HG03066 (cell line): ENCODE data around the gene CHST2.

Experiments used
- ATAC-seq: cut with Tn5 transposase; IDR thresholded peaks from one replicate; pipeline ENCODE4 v1.9.1; 2021; ENCODE audit warnings: low read depth; ENCODE audit not compliant: unreplicated experiment

Gene CHST2

DNA sequence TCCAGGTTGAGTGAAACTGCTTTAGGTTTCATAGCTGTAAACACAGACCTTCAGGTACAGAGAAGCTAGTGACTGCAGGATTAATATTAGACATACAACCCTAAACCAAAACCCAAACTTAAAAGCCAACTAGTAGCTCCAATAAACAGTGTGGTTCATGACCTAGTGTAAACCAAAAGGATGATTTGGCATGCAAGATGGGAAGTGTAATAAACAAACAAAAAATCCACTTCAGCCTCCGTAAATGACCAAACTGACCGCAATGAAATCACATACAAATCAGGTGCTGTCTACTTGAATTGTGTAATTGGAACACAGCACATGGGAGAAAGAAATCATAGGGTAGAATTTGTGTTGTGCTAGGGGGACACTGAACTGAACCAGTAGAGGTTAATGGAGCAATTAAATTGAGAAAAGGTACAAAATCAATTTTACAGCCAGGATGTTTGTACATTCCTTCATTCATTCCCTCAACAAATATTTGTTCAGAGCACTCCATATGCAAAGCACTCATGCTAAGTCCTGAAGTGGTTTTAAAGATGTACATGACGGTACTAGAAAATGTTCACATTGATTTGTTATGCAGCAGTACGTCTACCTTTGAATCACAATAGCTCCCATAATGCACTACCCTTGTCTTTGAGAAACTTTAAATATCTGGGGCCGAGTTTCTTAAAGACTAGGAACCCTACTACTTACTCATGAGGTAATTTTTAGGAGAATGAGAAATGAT is 21.4 kb upstream of the CHST2 start:
- ATAC-seq, result no peak

- ATAC-seq, result no peak
Observed at GRCh38 chr3:143099210-143099609, 20.4 kb upstream of the CHST2 start.

GRCh38 chr3:143099690-143100089 is 19.9 kb upstream of the CHST2 start:
- ATAC-seq, result no peak

DNA sequence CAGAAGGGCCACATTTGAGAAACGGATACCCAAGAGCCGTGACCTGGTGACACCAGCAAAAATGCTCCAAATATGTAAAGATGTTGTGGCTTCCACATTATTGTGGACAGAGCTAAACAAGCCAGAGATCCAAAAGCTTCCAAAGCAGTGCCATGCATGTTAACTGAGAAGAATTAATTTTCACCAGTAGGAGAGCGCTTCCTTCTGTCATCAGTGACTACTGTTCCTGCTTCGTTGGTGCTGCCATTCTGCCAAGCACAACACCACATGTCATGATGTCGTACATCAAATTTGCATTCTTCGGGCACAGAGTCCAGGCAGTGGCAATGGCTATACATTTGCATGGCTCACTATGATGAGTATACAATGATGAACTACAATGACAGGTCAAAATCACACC is 19.1 kb upstream of the CHST2 start:
- ATAC-seq, result no peak

DNA sequence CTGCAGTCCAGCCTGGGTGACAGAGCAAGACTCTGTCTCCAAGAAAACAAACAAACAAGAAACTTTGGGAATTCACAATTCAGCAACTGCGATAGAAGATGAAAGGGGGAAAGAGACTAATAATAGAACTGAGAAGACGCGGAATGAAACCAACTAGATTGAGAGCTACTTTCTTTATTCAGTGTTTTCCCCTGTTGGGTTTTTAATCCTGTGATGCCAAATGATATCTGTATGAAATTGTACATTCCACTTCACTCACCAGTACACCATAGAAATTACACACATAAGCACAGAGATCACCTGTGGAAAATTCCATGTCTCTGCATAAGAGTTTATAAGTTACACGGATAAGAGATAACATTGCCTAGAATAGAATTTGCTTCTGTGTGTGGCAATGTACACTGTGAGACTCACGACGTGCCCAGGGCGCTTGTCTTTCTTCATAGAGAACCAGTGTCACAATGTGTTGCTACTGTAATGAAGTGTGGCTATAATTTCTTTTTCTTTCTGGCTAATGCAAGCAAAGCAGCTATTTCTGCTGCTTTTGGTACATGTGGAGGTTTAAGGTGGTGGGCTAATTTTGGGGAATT is 17.7 kb upstream of the CHST2 start:
- no peak for ATAC-seq

GRCh38 chr3:143103652-143104051 is 15.9 kb upstream of the CHST2 start:
- ATAC-seq, result no peak

- no peak for ATAC-seq
Observed at GRCh38 chr3:143105170-143105569, 14.4 kb upstream of the CHST2 start.

GRCh38 chr3:143109861-143110260 is 9.7 kb upstream of the CHST2 start:
- ATAC-seq, result no peak

GRCh38 chr3:143110371-143110770 is 9.2 kb upstream of the CHST2 start:
- ATAC-seq, result no peak

DNA sequence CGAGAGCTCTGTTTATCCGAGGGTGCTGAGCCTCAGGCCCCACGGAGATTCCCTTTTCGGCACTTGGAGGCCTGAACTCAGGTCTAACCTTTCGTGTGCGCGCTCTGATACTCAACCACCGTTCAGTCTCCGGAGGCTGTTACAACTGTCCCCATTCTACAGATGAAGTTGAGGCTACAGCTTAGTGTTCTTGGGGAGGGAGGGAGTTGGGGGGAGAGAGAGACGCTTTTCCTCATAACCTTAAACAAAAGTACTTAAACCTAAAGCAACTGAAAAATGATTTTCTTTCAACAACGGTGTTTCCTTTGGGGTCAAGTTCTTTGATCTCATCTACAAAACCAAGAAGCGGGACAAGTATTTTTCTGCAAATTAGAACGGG is 952 bp upstream of the CHST2 start:
- ATAC-seq, result no peak

- ATAC-seq, result peak; percentile 12
Observed at GRCh38 chr3:143119974-143120715, 574 bp downstream of the CHST2 start.

DNA sequence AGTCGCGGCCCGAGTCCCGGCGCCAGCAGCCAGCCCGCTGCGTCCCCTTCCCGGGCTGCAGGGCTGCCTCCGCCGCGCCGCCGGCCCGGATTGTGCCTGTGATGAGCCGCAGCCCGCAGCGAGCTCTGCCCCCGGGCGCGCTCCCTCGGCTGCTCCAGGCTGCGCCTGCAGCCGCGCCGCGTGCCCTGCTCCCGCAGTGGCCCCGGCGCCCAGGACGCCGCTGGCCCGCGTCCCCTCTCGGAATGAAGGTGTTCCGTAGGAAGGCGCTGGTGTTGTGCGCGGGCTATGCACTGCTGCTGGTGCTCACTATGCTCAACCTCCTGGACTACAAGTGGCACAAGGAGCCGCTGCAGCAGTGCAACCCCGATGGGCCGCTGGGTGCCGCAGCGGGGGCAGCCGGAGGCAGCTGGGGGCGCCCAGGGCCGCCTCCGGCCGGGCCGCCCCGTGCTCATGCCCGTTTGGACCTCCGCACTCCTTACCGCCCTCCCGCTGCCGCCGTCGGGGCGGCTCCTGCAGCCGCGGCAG is 1.2 kb downstream of the CHST2 start:
- ATAC-seq, result peak; percentile 35

- ATAC-seq, result no peak
Observed at GRCh38 chr3:143121241-143122088, 1.9 kb downstream of the CHST2 start.

- no peak for ATAC-seq
Observed at GRCh38 chr3:143122089-143122430, 2.5 kb downstream of the CHST2 start.

DNA sequence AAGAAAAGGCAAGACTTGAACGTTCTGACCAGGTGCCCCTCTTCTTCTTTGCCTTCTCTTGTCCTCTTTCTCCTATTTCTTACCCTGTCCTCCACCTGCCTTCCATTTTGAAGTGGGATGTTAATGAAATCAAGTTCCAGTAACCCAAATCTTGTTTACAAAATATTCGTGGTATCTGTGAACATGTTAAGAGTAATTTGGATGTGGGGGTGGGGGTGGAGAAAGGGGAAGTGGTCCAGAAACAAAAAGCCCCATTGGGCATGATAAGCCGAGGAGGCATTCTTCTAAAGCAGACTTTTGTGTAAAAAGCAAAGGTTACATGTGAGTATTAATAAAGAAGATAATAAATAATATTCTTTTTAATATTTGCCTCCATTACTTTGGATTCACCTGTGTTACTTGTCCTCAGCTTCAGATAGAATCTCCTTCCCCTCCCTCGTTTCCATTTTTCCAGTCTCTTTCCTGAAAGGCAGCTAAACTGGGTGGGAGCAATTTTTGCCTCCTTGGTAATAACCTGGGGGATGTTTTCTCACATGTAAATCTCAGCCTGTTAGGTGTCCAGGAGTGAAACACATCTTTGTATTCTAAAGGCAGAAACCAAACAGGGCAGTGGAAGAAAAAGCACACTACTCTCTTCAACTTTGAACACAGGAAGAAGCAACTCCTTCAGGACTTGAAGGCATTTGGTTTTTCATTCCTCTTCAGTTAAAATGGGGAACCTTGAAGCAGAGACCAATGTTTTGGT is 3.2 kb downstream of the CHST2 start:
- no peak for ATAC-seq

DNA sequence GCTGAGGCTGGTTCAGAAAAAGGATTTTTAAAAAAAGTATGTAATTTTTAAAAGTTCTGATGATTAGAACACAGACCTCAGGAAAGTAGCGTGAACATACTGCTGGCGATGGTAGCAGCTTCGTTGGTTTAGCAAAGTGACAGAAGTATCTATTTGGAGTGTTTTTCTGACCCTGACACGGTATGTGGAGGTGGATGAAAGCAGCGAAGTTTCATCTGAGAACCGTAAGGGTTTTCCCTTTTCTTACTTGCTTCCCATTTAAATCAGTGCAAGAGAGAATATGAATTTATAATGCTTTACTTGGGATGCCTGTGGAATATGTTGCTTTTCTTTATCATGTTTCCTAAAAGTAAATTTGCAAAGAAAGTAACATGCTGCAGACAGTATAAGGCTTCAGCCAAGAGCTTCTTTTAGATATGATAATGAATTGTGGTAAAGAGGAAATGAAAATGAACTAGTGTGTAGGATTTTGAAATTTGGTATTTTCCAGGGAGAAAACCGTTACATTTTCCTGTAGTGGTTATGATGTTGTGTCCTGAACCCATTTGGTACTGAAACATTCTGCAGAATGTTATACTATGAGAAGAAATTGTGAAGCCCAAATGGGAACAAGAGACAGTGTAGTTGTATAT is 3.9 kb downstream of the CHST2 start:
- ATAC-seq, result no peak

GRCh38 chr3:143124601-143125520 is 5.3 kb downstream of the CHST2 start:
- no peak for ATAC-seq

- no peak for ATAC-seq
Observed at GRCh38 chr3:143127801-143128200, 8.2 kb downstream of the CHST2 start.
